CD4-positive, alpha-beta T cell (primary cell): ENCODE data around the gene MBOAT2. TPM values are rescaled to one million over a fixed set of nuclear protein-coding genes. Genes with fewer than 3 reads are reported as not detected.

Source experiments
- ATAC-seq: fragments of 200-7000 bp; cut with Tn5 transposase; one replicate; pipeline ENCODE4 v1.10.0; 2022; ENCODE audit warnings: mild to moderate bottlenecking; ENCODE audit not compliant: poor library complexity
- CTCF ChIA-PET: fragments of 350-600 bp; sonication (Branson Sonifier 250); formaldehyde crosslinking; loops from one replicate; lab custom pipeline; 2021; ENCODE audit warnings: antibody characterized with exemption, inconsistent platforms; lab: Charles Lee
- POLR2A ChIA-PET: fragments of 350-600 bp; sonication (Branson Sonifier 250); formaldehyde crosslinking; loops from one replicate; lab custom pipeline; 2021; ENCODE audit warnings: antibody characterized with exemption, inconsistent platforms; lab: Charles Lee
- DNase-seq, 14 experiments: peaks; one replicate each; pipeline ENCODE4 v3.0.0-alpha.2; 2013 to 2020; ENCODE audit warnings: mixed read lengths in 2 of 14
- H3K27ac ChIP-seq, 2 donors: one replicate each; pipeline versions ENCODE4 v1.5.1 to v1.7.0; 2013; ENCODE audit warnings: low read length in 2 of 2, low read depth in 1 of 2, mild to moderate bottlenecking in 1 of 2
- H3K27me3 ChIP-seq, 2 experiments: 1 replicate in 1 of 2; 2 replicates in 1 of 2; pipeline versions ENCODE4 v1.6.1 to v1.7.0; 2013; ENCODE audit warnings: low read length in 2 of 2, control low read depth in 1 of 2, mild to moderate bottlenecking in 1 of 2, moderate library complexity in 1 of 2; ENCODE audit not compliant: insufficient read depth in 2 of 2, control insufficient read depth in 1 of 2
- H3K36me3 ChIP-seq: one replicate; pipeline ENCODE4 v1.6.1; 2013; ENCODE audit warnings: low read length, control low read depth; ENCODE audit not compliant: insufficient read depth
- H3K4me1 ChIP-seq: one replicate; pipeline ENCODE4 v1.6.1; 2013; ENCODE audit warnings: low read length, control low read depth; ENCODE audit not compliant: insufficient read depth
- H3K4me3 ChIP-seq: one replicate; pipeline ENCODE4 v1.5.1; 2013; ENCODE audit warnings: mild to moderate bottlenecking, low read length, moderate library complexity
- H3K9me3 ChIP-seq, 2 experiments: 1 replicate in 1 of 2; 2 replicates in 1 of 2; pipeline versions ENCODE4 v1.6.1 to v1.7.0; 2013; ENCODE audit warnings: low read length in 2 of 2, mild to moderate bottlenecking in 2 of 2, control low read depth in 1 of 2, moderate library complexity in 1 of 2; ENCODE audit not compliant: control insufficient read depth in 1 of 2, insufficient read depth in 1 of 2
- H3K27ac Mint-ChIP-seq: one replicate; pipeline ENCODE4 v1.8.0; 2020; ENCODE audit warnings: mixed read lengths
- H3K27me3 Mint-ChIP-seq: one replicate; pipeline ENCODE4 v1.8.0; 2021; ENCODE audit warnings: mixed read lengths
- H3K36me3 Mint-ChIP-seq: one replicate; pipeline ENCODE4 v1.8.0; 2021; ENCODE audit warnings: low read depth, mixed read lengths
- H3K4me1 Mint-ChIP-seq: one replicate; pipeline ENCODE4 v1.8.0; 2021; ENCODE audit warnings: low read depth, mixed read lengths
- H3K4me3 Mint-ChIP-seq: one replicate; pipeline ENCODE4 v1.8.0; 2020; ENCODE audit warnings: mild to moderate bottlenecking, mixed read lengths
- H3K9me3 Mint-ChIP-seq: one replicate; pipeline ENCODE4 v1.8.0; 2020; ENCODE audit warnings: mixed read lengths
- CTCF ChIP-seq: fragments of 200-600 bp; IDR thresholded peaks from one replicate; pipeline ENCODE4 v1.8.0; 2022; ENCODE audit warnings: antibody characterized with exemption, mild to moderate bottlenecking
- intact Hi-C, 2 experiments: fragments of 100-400 bp; cut with DNase I in 1 of 2; cut with micrococcal nuclease in 1 of 2; formaldehyde crosslinking; loops; one replicate each; pipeline versions ENCODE4 v1.15.1 to v1.9.0; 2023 to 2025; cut with DNase I, micrococcal nuclease
- total RNA-seq, 174 experiments: library from RNA in 2 of 174; stranded (reverse) in 2 of 174; gene quantifications; one replicate each; pipeline ENCODE4 v1.2.3 and lab custom pipeline; 2021 to 2026

Gene MBOAT2
- total RNA-seq, 2 experiments from 2014 or later = 1.9 to 2.0 TPM

- peaks cover 49% of the 10 kb centered on the region for H3K4me1 Mint-ChIP-seq
- intact Hi-C loops = no loop called here
- TF ChIP-seq CTCF = no peak
- no peaks in the 10 kb centered on the region for H3K27me3 ChIP-seq
- H3K4me3 Mint-ChIP-seq = no peak overlapping the region
- DNase-seq (no peak), ATAC-seq (no peak)
- peaks cover 27% of the 10 kb centered on the region for H3K36me3 Mint-ChIP-seq
- H3K4me1 ChIP-seq = peaks cover 8% of the 10 kb centered on the region
- no peak overlapping the region for H3K27ac ChIP-seq
- no peak overlapping the region for H3K4me3 ChIP-seq
- no peaks in the 10 kb centered on the region for H3K27me3 Mint-ChIP-seq
- peaks cover 14% of the 10 kb centered on the region for H3K36me3 ChIP-seq
- no peaks in the 10 kb centered on the region for H3K9me3 Mint-ChIP-seq
- ChIA-PET CTCF (no interaction called here), POLR2A (no interaction called here)
- no peak overlapping the region for H3K27ac Mint-ChIP-seq
- no peaks in the 10 kb centered on the region for H3K9me3 ChIP-seq
Observed at GRCh38 chr2:8827729-8828128, 175.8 kb downstream of the MBOAT2 start.

- H3K36me3 Mint-ChIP-seq = peaks cover 63% of the 10 kb centered on the region
- no peak overlapping the region for H3K4me3 ChIP-seq
- peaks cover 33% of the 10 kb centered on the region for H3K36me3 ChIP-seq
- intact Hi-C loops = no loop called here
- no peak overlapping the region for H3K27ac Mint-ChIP-seq
- no peaks in the 10 kb centered on the region for H3K9me3 Mint-ChIP-seq
- ChIA-PET CTCF (no interaction called here), POLR2A (no interaction called here)
- ATAC-seq (no peak), DNase-seq (no peak)
- no peaks in the 10 kb centered on the region for H3K9me3 ChIP-seq
- H3K4me1 Mint-ChIP-seq = peaks cover 2% of the 10 kb centered on the region
- no peaks in the 10 kb centered on the region for H3K27me3 ChIP-seq
- no peaks in the 10 kb centered on the region for H3K27me3 Mint-ChIP-seq
- TF ChIP-seq CTCF = no peak
- no peak overlapping the region for H3K4me3 Mint-ChIP-seq
- H3K27ac ChIP-seq = no peak overlapping the region
- no peaks in the 10 kb centered on the region for H3K4me1 ChIP-seq
Observed at GRCh38 chr2:8822218-8822617, 181.3 kb downstream of the MBOAT2 start.

- no peaks in the 10 kb centered on the region for H3K4me1 ChIP-seq
- ChIA-PET POLR2A (no interaction called here), CTCF (no interaction called here)
- intact Hi-C loops = no loop called here
- H3K4me3 Mint-ChIP-seq = no peak overlapping the region
- no peaks in the 10 kb centered on the region for H3K9me3 ChIP-seq
- no peaks in the 10 kb centered on the region for H3K4me1 Mint-ChIP-seq
- H3K27me3 Mint-ChIP-seq = no peaks in the 10 kb centered on the region
- no peak overlapping the region for H3K27ac Mint-ChIP-seq
- no peak for DNase-seq
- H3K27me3 ChIP-seq = no peaks in the 10 kb centered on the region
- peaks cover 38% of the 10 kb centered on the region for H3K36me3 ChIP-seq
- ATAC-seq = no peak
- H3K36me3 Mint-ChIP-seq = peaks cover 63% of the 10 kb centered on the region
- no peak overlapping the region for H3K4me3 ChIP-seq
- TF ChIP-seq CTCF = no peak
- H3K9me3 Mint-ChIP-seq = no peaks in the 10 kb centered on the region
- H3K27ac ChIP-seq = no peak overlapping the region
Observed at GRCh38 chr2:8821276-8822217, 181.9 kb downstream of the MBOAT2 start.
